ENCODE data around the gene CENPP.

CENPP gene

GRCh38 chr9:92614763-92615461 lies 289.2 kb downstream of the CENPP start:
- DNase-seq (ENCODE audit: low read depth), result no peak
- TF ChIP-seq CTCF (conservative IDR thresholded peaks at IDR 0.05; ENCODE audit: low read depth, low read length), result no peak
- no peak overlapping the region for H3K4me3 ChIP-seq (ENCODE audit: low read length)

- no peak overlapping the region for H3K4me3 ChIP-seq (ENCODE audit: low read length)
- TF ChIP-seq CTCF (conservative IDR thresholded peaks at IDR 0.05; ENCODE audit: low read depth, low read length), result no peak
- DNase-seq (ENCODE audit: low read depth), result no peak
Measured at GRCh38 chr9:92615790-92616189, 290.0 kb downstream of the CENPP start.

- TF ChIP-seq CTCF (conservative IDR thresholded peaks at IDR 0.05; ENCODE audit: low read depth, low read length), result no peak
- no peak for DNase-seq (ENCODE audit: low read depth)
- H3K4me3 ChIP-seq (ENCODE audit: low read length), result no peak overlapping the region
Measured at GRCh38 chr9:92616199-92616641, 290.5 kb downstream of the CENPP start.

- no peak for TF ChIP-seq CTCF (conservative IDR thresholded peaks at IDR 0.05; ENCODE audit: low read depth, low read length)
Measured at GRCh38 chr9:92616655-92617111, 290.9 kb downstream of the CENPP start.

GRCh38 chr9:92617195-92617813 lies 291.6 kb downstream of the CENPP start:
- DNase-seq (ENCODE audit: low read depth), result no peak
- TF ChIP-seq CTCF (conservative IDR thresholded peaks at IDR 0.05; ENCODE audit: low read depth, low read length), result no peak
- no peak overlapping the region for H3K4me3 ChIP-seq (ENCODE audit: low read length)

More at GRCh38 chr9:92616655-92617111, 290.9 kb downstream of the CENPP start:
- no peak overlapping the region for H3K4me3 ChIP-seq (ENCODE audit: low read length)
- DNase-seq (ENCODE audit: low read depth), result no peak

- no peak for DNase-seq (ENCODE audit: low read depth)
- no peak overlapping the region for H3K4me3 ChIP-seq (ENCODE audit: low read length)
- TF ChIP-seq CTCF (conservative IDR thresholded peaks at IDR 0.05; ENCODE audit: low read depth, low read length), result no peak
Measured at GRCh38 chr9:92617951-92618510, 292.3 kb downstream of the CENPP start.

Measured in retinal pigment epithelial cell (primary cell).